Measurements from ENCODE around the gene MAP2K3. TPM values are rescaled to one million over a fixed set of nuclear protein-coding genes. Genes with fewer than 3 reads are reported as not detected.

The MAP2K3 gene
- total RNA-seq, 4 donors from 2014 or later = 44.4 to 148 (median 59.6) TPM

DNA sequence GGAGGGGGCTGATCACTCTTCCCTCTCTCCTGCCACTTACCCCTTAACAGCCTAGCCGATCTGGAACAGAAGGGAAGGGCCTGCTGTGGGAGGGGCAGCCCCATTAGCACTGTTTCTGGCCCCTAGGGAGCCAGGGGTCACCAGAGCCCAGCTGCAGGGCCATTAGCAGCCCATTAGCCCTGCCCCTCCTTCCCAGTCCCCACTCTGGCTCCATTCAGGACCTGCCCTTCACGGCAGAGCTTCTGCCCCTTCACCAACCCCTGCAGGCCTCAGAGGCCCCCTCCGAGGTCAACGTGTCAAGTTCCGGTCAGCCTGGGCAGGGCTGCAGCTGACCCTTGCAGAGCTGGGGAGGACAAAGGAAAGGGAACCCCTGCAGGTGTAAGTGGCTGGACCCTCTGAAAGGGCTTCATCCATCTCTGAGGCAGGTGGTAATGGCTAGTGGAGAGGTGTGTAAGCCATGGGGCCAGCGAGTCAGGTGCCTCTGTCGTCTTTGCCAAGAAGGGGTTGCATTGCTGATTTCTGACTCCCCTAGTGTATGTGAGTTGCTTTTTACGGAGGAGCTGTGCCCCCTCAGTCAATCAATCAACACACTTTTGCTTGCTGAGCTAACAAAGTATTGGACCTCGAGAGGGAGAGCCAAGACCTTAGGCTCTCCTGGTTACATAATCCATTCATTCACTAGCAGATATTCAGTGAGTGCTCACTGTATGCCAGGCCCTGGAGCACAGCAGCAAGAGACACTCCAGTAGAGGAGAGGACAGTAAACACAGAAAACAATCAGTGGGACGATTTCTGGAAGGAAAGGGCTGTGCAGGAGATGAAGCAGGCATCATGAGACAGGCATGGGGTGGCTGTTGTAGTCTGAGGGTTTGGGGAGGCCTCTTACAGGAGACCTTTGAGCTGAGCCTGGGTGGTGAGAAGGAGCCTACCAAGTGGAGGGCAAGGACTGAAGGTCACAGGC lies 73.5 kb downstream of the MAP2K3 start:
- intact Hi-C loops (cut with DNase I; ENCODE audit: low total_unique reads) (no loop called here), in situ Hi-C loops (cut with MboI; ENCODE audit: low pct_ligation_motif_present in 1 of 4, low pct_unique_long_range_greater_than_20kb in 1 of 4, low sequenced_read_pairs in 3 of 4) (no loop called here)
- no peak for DNase-seq
- WGBS, 2 donors (ENCODE audit: low coverage in 1 of 2) = 62 to 73% methylated on average over 3 to 10 of the region's 10 CpGs
- Histone ChIP-seq H3K4me1 (no peaks in the 10 kb centered on the region), H3K9me3 (no peaks in the 10 kb centered on the region), H3K36me3 (no peaks in the 10 kb centered on the region), H3K27me3 (no peaks in the 10 kb centered on the region), H3K4me3 (no peak overlapping the region), H3K27ac (no peak overlapping the region)
- TF ChIP-seq, protein P1, sequence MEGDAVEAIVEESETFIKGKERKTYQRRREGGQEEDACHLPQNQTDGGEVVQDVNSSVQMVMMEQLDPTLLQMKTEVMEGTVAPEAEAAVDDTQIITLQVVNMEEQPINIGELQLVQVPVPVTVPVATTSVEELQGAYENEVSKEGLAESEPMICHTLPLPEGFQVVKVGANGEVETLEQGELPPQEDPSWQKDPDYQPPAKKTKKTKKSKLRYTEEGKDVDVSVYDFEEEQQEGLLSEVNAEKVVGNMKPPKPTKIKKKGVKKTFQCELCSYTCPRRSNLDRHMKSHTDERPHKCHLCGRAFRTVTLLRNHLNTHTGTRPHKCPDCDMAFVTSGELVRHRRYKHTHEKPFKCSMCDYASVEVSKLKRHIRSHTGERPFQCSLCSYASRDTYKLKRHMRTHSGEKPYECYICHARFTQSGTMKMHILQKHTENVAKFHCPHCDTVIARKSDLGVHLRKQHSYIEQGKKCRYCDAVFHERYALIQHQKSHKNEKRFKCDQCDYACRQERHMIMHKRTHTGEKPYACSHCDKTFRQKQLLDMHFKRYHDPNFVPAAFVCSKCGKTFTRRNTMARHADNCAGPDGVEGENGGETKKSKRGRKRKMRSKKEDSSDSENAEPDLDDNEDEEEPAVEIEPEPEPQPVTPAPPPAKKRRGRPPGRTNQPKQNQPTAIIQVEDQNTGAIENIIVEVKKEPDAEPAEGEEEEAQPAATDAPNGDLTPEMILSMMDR (IDR thresholded peaks at IDR 0.05) = no peak

DNA sequence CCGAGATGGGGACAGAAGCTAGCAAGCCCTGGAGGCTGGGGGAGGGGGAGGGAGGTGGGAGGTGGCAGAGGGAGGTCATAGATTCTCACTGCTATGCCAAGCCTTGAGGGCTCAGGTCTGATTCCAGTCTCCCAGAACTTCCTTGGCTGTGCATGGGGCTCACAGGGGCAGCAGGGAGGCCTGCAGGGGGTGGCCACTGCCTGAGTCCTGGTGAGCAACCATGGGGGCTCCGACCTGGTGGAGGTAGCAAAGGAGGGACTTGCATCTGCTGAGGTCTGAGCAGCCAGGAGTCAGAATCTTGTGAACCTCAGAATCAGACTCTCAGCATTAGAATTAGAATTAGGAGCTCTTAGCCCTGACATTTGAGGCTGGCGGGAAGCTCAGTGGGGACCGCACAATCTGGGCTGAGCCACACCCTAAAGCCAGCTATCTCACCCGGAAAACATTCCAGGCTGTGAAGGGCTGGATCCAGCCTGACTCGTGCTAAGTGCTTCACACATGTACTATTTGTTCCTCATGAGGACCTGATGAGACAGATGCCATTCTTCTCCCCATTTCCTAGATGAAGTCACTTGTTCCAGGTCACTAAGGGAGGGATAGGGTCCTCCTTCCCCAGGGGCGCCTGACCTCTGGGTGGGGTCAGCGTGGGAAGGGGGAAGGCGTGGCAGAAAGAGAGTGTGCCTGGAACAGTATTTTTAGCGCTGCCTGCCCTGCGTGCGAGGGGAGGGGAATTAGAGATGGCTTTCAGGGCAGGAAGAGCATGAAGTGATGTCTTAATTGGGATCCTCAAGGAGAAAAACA lies 74.4 kb downstream of the MAP2K3 start:
- Histone ChIP-seq H3K4me1 (no peaks in the 10 kb centered on the region), H3K27ac (no peak overlapping the region), H3K9me3 (no peaks in the 10 kb centered on the region), H3K36me3 (no peaks in the 10 kb centered on the region), H3K4me3 (no peak overlapping the region), H3K27me3 (no peaks in the 10 kb centered on the region)
- in situ Hi-C loops (cut with MboI; ENCODE audit: low pct_ligation_motif_present in 1 of 4, low pct_unique_long_range_greater_than_20kb in 1 of 4, low sequenced_read_pairs in 3 of 4) (no loop called here), intact Hi-C loops (cut with DNase I; ENCODE audit: low total_unique reads) (no loop called here)
- WGBS, 2 donors (ENCODE audit: low coverage in 1 of 2) = 53 to 60% methylated on average over 3 to 12 of the region's 12 CpGs
- TF ChIP-seq POLR2AphosphoS5 (IDR thresholded peaks at IDR 0.05) (no peak), EP300 (IDR thresholded peaks at IDR 0.05; ENCODE audit: low read depth) (no peak), POLR2A (IDR thresholded peaks at IDR 0.05) (no peak)
- TF ChIP-seq, protein P1 (IDR thresholded peaks at IDR 0.05) = no peak
- DNase-seq = no peak

DNA sequence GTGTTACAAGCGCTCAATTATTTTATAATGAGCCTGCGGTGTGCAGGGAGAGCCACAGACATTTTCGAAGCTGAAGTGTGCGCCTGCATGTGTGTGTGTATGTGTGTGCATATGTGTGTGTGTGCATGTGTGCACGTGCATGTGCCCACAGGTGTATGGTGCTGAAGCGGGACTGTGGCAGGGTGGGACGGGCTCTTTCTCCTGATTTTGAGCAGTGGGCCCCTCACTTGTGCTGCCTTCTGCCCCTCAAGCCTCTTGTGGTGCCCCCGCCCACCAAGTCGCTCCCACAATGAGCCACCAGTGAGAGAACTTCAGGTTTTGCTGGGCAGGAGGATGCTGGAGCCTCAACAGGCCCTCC lies 75.0 kb downstream of the MAP2K3 start:
- intact Hi-C loops (cut with DNase I; ENCODE audit: low total_unique reads) (no loop called here), in situ Hi-C loops (cut with MboI; ENCODE audit: low pct_ligation_motif_present in 1 of 4, low pct_unique_long_range_greater_than_20kb in 1 of 4, low sequenced_read_pairs in 3 of 4) (no loop called here)
- Histone ChIP-seq H3K4me1 (no peaks in the 10 kb centered on the region), H3K9me3 (no peaks in the 10 kb centered on the region), H3K27ac (no peak overlapping the region), H3K36me3 (no peaks in the 10 kb centered on the region), H3K4me3 (no peak overlapping the region), H3K27me3 (no peaks in the 10 kb centered on the region)
- 74% methylated on average over 9 of the region's 9 CpGs; no CpG with 5 or more reads in 1 of the 2 donors for WGBS, 2 donors (ENCODE audit: low coverage in 1 of 2)
- no peak for TF ChIP-seq POLR2AphosphoS5 (IDR thresholded peaks at IDR 0.05)
- no peak for TF ChIP-seq POLR2A (IDR thresholded peaks at IDR 0.05)
- TF ChIP-seq, protein P1 (IDR thresholded peaks at IDR 0.05) = no peak
- no peak for TF ChIP-seq EP300 (IDR thresholded peaks at IDR 0.05; ENCODE audit: low read depth)
- DNase-seq = no peak

DNA sequence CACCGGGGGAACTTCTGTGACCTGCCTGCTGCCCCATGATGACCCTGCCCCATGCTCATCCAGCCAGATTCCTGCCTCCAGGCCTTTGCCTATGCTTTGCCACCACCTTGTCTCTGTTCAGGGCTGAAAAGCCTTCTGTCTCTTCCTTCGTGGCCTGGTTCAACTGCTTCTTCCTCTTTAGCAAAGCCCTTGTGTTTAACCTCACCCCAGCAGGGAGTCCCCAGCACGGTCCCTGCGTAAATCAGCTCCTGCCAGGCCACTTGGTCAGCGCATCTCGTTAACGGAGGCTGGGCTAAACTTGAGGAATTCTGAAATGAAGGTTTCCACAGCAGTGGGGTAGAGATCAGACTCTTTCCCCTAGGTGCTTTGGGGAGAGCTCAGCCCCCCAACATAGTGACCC lies 75.5 kb downstream of the MAP2K3 start:
- no peaks in the 10 kb centered on the region for H3K4me1 ChIP-seq
- WGBS, 2 donors (ENCODE audit: low coverage in 1 of 2) = 68% methylated on average over 7 of the region's 7 CpGs; no CpG with 5 or more reads in 1 of the 2 donors
- intact Hi-C loops (cut with DNase I; ENCODE audit: low total_unique reads) (no loop called here), in situ Hi-C loops (cut with MboI; ENCODE audit: low pct_ligation_motif_present in 1 of 4, low pct_unique_long_range_greater_than_20kb in 1 of 4, low sequenced_read_pairs in 3 of 4) (no loop called here)
- no peaks in the 10 kb centered on the region for H3K36me3 ChIP-seq
- H3K9me3 ChIP-seq = no peaks in the 10 kb centered on the region
- H3K27me3 ChIP-seq = no peaks in the 10 kb centered on the region
- H3K27ac ChIP-seq = no peak overlapping the region
- no peak overlapping the region for H3K4me3 ChIP-seq
- TF ChIP-seq POLR2A (IDR thresholded peaks at IDR 0.05) = no peak
- TF ChIP-seq, protein P1 (IDR thresholded peaks at IDR 0.05) = no peak
- no peak for TF ChIP-seq EP300 (IDR thresholded peaks at IDR 0.05; ENCODE audit: low read depth)
- no peak for TF ChIP-seq POLR2AphosphoS5 (IDR thresholded peaks at IDR 0.05)
- DNase-seq = no peak

Measured in transverse colon (tissue), 4 donors.